ENCODE measurements around the gene ERBB4. TPM values are rescaled to one million over a fixed set of nuclear protein-coding genes. Genes with fewer than 3 reads are reported as not detected.

Gene ERBB4
- total RNA-seq, 1 experiment from 2014 or later: 0.04 TPM

GRCh38 chr2:212294816-212295215 is 243.8 kb downstream of the ERBB4 start:
- H3K36me3 Mint-ChIP-seq (ENCODE audit: insufficient read depth in 1 of 3, low read depth in 3 of 3): no peaks in the 10 kb centered on the region
- Histone ChIP-seq H4K91ac (ENCODE audit: insufficient read length, low read depth, low read length) (no peak overlapping the region), H3K4ac (ENCODE audit: low read depth, low read length) (no peak overlapping the region), H2AFZ (ENCODE audit: low read length) (no peak overlapping the region), H2AK5ac (ENCODE audit: insufficient read length, low read length) (no peak overlapping the region), H4K5ac (ENCODE audit: insufficient read length, low read depth, low read length) (no peak overlapping the region), H2BK20ac (ENCODE audit: low read depth, low read length, poor library complexity, severe bottlenecking) (no peak overlapping the region), H2BK120ac (ENCODE audit: low read depth, low read length, poor library complexity, severe bottlenecking) (no peak overlapping the region), H3K14ac (ENCODE audit: insufficient read depth, low read length) (no peak overlapping the region), H3K4me2 (ENCODE audit: insufficient read depth, insufficient read length, low read length) (no peak overlapping the region), H3K79me1 (ENCODE audit: insufficient read depth, low read depth, low read length, poor library complexity, severe bottlenecking) (no peaks in the 10 kb centered on the region), H4K20me1 (ENCODE audit: control insufficient read depth, insufficient read depth, insufficient read length) (no peaks in the 10 kb centered on the region), H3K27ac (ENCODE audit: insufficient read length, low read depth, low read length) (no peak overlapping the region), H3K23ac (ENCODE audit: insufficient read length, low read depth, low read length) (no peak overlapping the region), H2BK15ac (ENCODE audit: low read depth, low read length) (no peak overlapping the region), H2BK12ac (ENCODE audit: insufficient read length, low read depth, low read length) (no peak overlapping the region), H3K79me2 (ENCODE audit: insufficient read depth, low read length) (no peaks in the 10 kb centered on the region), H3K27me3 (ENCODE audit: insufficient read depth, low read length) (no peaks in the 10 kb centered on the region), H3K9me3 (ENCODE audit: control insufficient read depth, low read depth, low read length) (no peaks in the 10 kb centered on the region), H3K18ac (ENCODE audit: insufficient read length, low read depth, low read length) (no peak overlapping the region), H3T11ph (ENCODE audit: low read length) (no peak overlapping the region), H4K8ac (replicated peaks; ENCODE audit: insufficient read length, low read depth, low read length) (no peak overlapping the region), H2BK5ac (ENCODE audit: insufficient read length, low read length) (no peak overlapping the region), H3K9ac (ENCODE audit: extremely low read depth, insufficient read length, low read length) (no peak overlapping the region), H3K56ac (ENCODE audit: insufficient read length, low read depth, low read length) (no peak overlapping the region), H3K4me1 (ENCODE audit: insufficient read depth, low read length) (no peaks in the 10 kb centered on the region), H3K23me2 (ENCODE audit: insufficient read length, low read depth, low read length, poor library complexity, severe bottlenecking) (no peaks in the 10 kb centered on the region)
- TF ChIP-seq CTCF (conservative IDR thresholded peaks at IDR 0.05): no peak
- WGBS (ENCODE audit: extremely low coverage, insufficient read length, low lambda C conversion rate): no CpG with 5 or more reads among the region's 2 CpGs
- H3K9me3 Mint-ChIP-seq: no peaks in the 10 kb centered on the region
- no peak overlapping the region for H3K4me3 Mint-ChIP-seq
- H3K27me3 Mint-ChIP-seq (ENCODE audit: low read depth): no peaks in the 10 kb centered on the region; the same call in 1 of the 2 replicates
- DNase-seq: no peak
- no peaks in the 10 kb centered on the region for H3K4me1 Mint-ChIP-seq
- H3K27ac Mint-ChIP-seq: no peak overlapping the region

Measured in H9 (cell line).